ENCODE measurements around the gene MYLK3. TPM values are rescaled to one million over a fixed set of nuclear protein-coding genes. Genes with fewer than 3 reads are reported as not detected.

The MYLK3 gene
- total RNA-seq, 1 experiment from 2014 or later = 0.80 TPM

- intact Hi-C loops (cut with micrococcal nuclease; ENCODE audit: unreplicated experiment) = no loop called here
- no peak overlapping the region for H3K27ac Mint-ChIP-seq (ENCODE audit: unreplicated experiment)
- peaks cover 26% of the 10 kb centered on the region for H3K4me1 Mint-ChIP-seq (ENCODE audit: low read depth, unreplicated experiment)
- no peaks in the 10 kb centered on the region for H3K27me3 Mint-ChIP-seq (ENCODE audit: unreplicated experiment)
- BruUV-seq (replicated peaks) = no TSS peak
- H3K9me3 Mint-ChIP-seq (ENCODE audit: low read depth, unreplicated experiment) = peaks cover 16% of the 10 kb centered on the region
- CTCF ChIA-PET = no interaction called here
- H3K36me3 Mint-ChIP-seq (ENCODE audit: insufficient read depth, unreplicated experiment) = peaks cover 13% of the 10 kb centered on the region
- DNase-seq = no peak
- peak overlapping the region; percentile 89 for H3K4me3 Mint-ChIP-seq (ENCODE audit: low read depth, unreplicated experiment)
- TF ChIP-seq, protein P1, sequence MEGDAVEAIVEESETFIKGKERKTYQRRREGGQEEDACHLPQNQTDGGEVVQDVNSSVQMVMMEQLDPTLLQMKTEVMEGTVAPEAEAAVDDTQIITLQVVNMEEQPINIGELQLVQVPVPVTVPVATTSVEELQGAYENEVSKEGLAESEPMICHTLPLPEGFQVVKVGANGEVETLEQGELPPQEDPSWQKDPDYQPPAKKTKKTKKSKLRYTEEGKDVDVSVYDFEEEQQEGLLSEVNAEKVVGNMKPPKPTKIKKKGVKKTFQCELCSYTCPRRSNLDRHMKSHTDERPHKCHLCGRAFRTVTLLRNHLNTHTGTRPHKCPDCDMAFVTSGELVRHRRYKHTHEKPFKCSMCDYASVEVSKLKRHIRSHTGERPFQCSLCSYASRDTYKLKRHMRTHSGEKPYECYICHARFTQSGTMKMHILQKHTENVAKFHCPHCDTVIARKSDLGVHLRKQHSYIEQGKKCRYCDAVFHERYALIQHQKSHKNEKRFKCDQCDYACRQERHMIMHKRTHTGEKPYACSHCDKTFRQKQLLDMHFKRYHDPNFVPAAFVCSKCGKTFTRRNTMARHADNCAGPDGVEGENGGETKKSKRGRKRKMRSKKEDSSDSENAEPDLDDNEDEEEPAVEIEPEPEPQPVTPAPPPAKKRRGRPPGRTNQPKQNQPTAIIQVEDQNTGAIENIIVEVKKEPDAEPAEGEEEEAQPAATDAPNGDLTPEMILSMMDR (IDR thresholded peaks at IDR 0.05; ENCODE audit: unreplicated experiment) = no peak
Measured at GRCh38 chr16:46790599-46791270, 42.6 kb upstream of the MYLK3 start.

GRCh38 chr16:46789499-46790414, 41.6 kb upstream of the MYLK3 start:
- Mint-ChIP-seq H3K36me3 (ENCODE audit: insufficient read depth, unreplicated experiment) (peaks cover 13% of the 10 kb centered on the region), H3K4me3 (ENCODE audit: low read depth, unreplicated experiment) (peak overlapping the region; percentile 89), H3K9me3 (ENCODE audit: low read depth, unreplicated experiment) (peaks cover 14% of the 10 kb centered on the region), H3K27me3 (ENCODE audit: unreplicated experiment) (no peaks in the 10 kb centered on the region), H3K27ac (ENCODE audit: unreplicated experiment) (peak overlapping the region; percentile 41), H3K4me1 (ENCODE audit: low read depth, unreplicated experiment) (peaks cover 26% of the 10 kb centered on the region)
- CTCF ChIA-PET = interaction anchor here (0.5 to 0.9 kb wide), 4 partner anchors 10 to 99 kb away, joined by 3 to 4 read pairs (median 4); no protein-coding TSS in a partner anchor
- TF ChIP-seq, protein P1 (IDR thresholded peaks at IDR 0.05; ENCODE audit: unreplicated experiment) = no peak
- DNase-seq = peak; percentile 84
- intact Hi-C loops (cut with micrococcal nuclease; ENCODE audit: unreplicated experiment) = no loop called here
- no TSS peak for BruUV-seq (replicated peaks)

- H3K4me1 Mint-ChIP-seq (ENCODE audit: low read depth, unreplicated experiment) = peaks cover 26% of the 10 kb centered on the region
- peak overlapping the region; percentile 89 for H3K4me3 Mint-ChIP-seq (ENCODE audit: low read depth, unreplicated experiment)
- intact Hi-C loops (cut with micrococcal nuclease; ENCODE audit: unreplicated experiment) = no loop called here
- CTCF ChIA-PET = interaction anchor here (0.6 kb wide), 1 partner anchor 66 kb away, joined by 4 read pairs; no protein-coding TSS in a partner anchor
- TSS peak; percentile 51 for BruUV-seq (replicated peaks)
- peaks cover 13% of the 10 kb centered on the region for H3K36me3 Mint-ChIP-seq (ENCODE audit: insufficient read depth, unreplicated experiment)
- TF ChIP-seq, protein P1 (IDR thresholded peaks at IDR 0.05; ENCODE audit: unreplicated experiment) = no peak
- H3K27me3 Mint-ChIP-seq (ENCODE audit: unreplicated experiment) = no peaks in the 10 kb centered on the region
- peaks cover 9% of the 10 kb centered on the region for H3K9me3 Mint-ChIP-seq (ENCODE audit: low read depth, unreplicated experiment)
- DNase-seq = no peak
- no peak overlapping the region for H3K27ac Mint-ChIP-seq (ENCODE audit: unreplicated experiment)
Measured at GRCh38 chr16:46788891-46789474, 40.8 kb upstream of the MYLK3 start.

- CTCF ChIA-PET = interaction anchor here (0.7 kb wide), 4 partner anchors 13 to 1732 kb away, joined by 3 to 4 read pairs (median 4); no protein-coding TSS in a partner anchor
- H3K36me3 Mint-ChIP-seq (ENCODE audit: insufficient read depth, unreplicated experiment) = peaks cover 13% of the 10 kb centered on the region
- peaks cover 5% of the 10 kb centered on the region for H3K9me3 Mint-ChIP-seq (ENCODE audit: low read depth, unreplicated experiment)
- H3K27me3 Mint-ChIP-seq (ENCODE audit: unreplicated experiment) = no peaks in the 10 kb centered on the region
- H3K4me3 Mint-ChIP-seq (ENCODE audit: low read depth, unreplicated experiment) = no peak overlapping the region
- TF ChIP-seq, protein P1 (IDR thresholded peaks at IDR 0.05; ENCODE audit: unreplicated experiment) = no peak
- no TSS peak for BruUV-seq (replicated peaks)
- no peak for DNase-seq
- intact Hi-C loops (cut with micrococcal nuclease; ENCODE audit: unreplicated experiment) = no loop called here
- H3K4me1 Mint-ChIP-seq (ENCODE audit: low read depth, unreplicated experiment) = peaks cover 26% of the 10 kb centered on the region
- no peak overlapping the region for H3K27ac Mint-ChIP-seq (ENCODE audit: unreplicated experiment)
Measured at GRCh38 chr16:46787909-46788308, 39.8 kb upstream of the MYLK3 start.
